T-helper 22 cell (primary cell): ENCODE measurements around the gene GFY.

Experiments used
- DNase-seq: peaks from one replicate; pipeline ENCODE4 v3.0.0-alpha.2; 2020; ENCODE audit warnings: low read depth

GFY gene

DNA sequence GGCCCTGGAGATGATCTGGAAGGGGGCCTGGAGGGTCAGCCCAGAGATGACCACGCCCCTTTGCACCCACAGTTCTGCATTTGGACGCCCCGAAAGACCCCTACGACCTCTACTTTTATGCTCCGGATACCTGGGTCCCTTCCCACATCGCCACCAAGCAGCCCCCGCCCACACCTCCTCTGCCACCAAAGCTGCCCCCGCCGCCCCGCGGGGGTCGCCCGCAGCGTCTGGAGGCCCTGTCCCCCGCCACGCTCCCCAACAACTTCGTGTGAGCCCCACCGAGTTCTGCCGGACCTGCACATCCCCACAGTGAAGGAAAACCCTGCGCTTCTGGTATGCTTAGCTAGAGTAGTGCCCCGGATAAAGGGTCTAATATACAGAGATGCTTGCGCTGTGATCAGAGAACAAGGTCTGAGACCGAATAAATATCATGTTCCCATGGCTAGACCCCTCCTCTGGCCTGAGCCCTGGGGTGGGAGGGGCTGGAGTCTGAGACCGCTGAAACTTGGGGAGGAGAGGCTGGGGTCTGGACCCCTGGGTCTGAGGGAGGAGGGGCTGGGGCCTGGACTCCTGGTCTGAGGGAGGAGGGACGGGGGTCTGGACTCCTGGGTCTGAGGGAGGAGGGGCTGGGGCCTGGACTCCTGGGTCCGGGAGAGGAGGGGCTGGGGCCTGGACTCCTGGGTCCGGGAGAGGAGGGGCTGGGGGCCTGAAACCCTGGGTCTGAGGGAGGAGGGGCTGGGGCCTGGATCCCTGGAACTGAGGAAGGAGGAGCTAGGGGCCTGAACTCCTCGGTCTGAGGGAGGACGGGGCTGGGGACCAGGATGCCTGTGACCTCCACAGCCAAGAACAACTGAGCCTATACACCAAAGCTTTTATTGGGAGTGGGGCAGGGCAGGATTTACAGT lies 3.6 kb downstream of the GFY start:
- DNase-seq, result no peak

DNA sequence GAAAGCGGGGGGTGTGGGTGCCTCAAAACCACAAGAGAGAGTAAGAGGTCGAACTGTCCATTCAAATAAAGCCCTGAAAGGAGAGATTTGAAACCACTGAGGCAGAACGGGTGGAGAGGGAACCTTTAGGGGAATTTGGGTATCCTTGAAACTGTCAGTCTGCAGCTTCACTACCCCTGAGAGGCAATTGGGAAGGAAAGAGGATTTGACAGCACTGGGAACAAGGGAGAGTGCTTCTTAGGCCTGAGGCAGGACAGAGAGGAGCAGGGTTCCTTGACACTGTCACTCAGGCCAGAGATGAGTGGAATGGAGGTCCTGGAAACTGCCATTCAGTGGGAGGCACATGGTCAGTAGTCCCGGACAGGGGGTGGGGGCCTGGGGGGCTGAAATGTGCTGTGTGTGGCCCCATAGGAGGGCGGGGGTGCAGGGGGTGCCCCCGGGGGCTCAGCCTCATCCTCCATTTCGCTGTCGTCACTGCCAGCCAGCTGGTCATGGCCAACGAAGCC lies 5.0 kb downstream of the GFY start:
- DNase-seq, result no peak

DNA sequence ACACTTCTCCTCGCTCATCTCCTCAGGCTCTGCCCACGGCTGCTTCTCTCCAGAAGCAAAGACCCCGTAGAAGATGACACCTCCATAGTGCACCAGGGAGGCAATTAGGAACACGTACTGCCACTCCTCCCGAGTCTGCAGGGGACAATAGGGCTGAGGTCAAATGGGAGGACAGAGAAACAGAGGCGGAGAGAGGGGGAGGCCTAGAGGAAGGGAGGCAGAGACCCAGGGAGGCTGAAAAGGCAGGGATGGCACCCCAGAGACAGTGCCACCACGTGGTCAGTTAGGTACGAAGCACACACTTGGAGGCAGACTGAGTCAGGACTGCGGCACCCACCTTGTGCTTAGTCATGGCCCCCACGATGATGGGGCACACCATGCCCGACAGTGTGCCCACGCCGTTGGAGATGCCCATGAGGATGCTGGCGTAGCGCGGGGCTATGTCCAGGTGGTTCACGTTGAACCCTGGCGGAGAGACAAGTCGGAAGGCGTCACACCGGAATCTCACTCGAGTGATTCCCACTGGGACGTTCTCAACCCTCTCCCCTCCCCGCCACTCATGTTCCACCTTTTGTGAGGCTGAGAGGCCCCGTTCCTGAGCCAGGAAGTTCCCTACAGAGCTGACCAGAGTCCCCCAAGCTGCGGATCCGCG lies 5.6 kb downstream of the GFY start:
- DNase-seq, result no peak

DNA sequence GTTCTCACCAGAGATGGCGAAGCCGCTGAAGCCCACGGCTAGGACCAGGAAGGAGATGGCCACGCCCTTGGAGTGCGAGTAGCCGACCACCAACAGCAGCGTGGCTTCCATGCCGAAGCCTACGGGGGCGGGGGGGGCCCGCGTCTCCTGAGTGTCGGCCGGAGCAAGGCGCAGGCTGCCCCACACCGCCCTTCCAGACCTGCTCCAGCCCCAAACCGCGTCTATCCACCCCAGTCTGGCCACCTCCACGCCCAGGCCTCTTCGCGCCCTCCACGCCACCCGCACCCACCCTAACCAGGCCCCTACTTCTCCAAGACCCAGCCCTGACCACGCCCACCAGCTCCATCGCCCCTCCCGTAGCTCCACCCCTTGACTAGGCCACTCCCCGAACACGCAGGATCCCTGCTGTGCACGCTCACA lies 6.2 kb downstream of the GFY start:
- DNase-seq, result no peak

DNA sequence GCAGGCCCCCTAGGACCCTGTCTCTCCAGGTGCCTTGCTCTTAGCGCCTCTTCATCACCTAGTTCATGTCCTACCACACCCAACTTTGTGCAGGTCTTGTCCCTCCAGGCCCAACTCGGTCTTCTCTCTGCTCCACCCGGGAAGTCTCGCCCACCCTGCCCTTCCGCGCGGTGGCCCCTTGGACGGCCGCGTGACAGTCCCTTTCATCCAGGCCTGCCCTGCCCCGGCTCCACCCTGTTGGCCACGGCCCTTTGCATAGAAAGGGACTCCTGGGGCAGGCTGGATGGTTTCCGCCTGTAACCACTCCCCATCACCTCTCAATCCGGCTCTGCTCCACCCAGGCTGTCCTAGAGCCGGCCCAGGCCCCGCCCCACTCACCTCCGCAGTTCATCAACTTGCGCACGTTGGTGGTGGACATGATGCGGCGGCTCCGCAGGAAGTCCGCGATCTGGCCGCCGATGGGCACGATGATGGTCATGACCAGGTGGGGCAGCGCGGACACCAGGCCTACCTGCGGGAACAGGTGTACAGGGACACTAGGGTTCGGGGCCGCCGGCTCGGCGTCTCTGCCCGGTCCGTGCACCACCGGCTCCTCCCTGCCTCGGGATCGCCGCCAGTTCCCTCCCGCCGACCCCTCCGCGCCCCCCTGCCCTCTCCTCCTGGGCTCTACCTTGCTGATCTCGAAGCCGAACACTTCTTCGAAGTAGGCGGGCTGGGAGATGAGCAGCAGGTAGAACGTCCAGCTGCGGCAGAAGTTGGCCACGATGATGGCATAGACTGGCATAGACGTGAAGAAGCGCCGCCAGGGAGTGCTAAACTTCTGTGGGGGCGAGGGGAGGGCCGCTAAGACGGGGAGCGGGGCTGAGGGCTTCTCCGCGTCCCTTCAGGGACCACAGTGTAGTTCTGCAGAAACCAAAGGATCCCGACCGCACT lies 7.2 kb downstream of the GFY start:
- no peak for DNase-seq

DNA sequence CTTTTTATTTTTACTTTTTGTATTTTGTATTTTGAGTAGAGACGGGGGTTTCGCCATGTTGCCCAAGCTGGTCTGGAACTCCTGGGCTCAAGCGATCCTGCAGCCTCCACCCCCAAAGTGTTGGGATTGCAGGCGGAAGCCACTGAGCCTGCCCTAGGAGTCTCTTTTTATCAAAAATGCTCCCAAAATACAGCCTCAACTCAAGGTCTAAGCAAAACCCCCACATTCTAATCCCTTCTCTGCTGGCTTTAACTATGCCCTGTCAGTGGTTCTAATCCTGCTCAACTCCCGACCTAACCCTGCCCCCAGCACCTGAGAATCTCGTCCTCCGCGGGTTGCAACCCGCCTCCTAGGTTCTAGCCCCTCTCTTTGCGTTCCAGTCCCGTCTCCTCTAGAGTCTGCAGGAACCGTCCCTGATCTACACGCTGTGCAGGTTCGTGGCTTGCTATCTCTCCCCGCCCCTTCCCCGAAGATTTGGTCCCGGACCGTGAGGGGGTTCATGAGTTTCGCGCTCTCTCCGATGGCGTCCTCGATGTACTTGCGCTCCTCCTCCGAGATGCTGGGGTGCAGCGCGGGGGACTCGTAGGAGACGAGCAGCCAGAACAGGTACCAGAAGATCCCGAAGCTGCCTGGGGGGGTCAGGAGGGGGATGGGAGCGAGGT lies 8.2 kb downstream of the GFY start:
- DNase-seq, result no peak

DNA sequence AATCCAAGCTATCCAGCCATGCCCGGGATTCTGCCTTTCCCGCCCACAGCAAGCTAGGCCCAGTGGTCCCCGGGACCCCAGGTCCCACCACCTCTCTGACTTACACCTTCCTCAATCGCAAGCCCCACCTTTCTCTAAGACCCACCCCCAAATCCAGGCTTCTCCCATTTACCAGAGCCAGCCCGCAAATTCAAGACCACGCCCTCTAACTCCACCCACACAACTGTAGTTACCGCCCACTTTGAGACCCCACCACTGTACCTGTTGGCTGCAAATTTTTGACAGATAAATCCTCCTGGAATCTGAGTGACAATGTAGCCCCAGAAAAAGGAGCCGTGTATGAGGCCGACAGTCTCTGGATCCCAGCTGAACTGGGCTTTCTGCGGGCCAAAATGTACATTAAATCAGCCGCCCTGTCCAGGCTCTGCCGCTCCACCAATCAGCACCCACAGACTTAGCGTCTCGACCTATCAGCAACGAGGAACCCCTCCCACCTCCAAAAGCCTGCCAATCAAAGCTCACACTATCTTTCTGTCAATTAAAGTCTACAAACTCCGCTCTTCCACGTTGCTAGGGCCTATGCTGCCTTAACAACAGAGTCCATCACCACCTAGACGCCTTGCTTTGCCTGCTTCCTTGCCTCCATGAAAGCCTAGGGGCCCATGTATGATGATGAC lies 9.9 kb downstream of the GFY start:
- DNase-seq, result no peak

DNA sequence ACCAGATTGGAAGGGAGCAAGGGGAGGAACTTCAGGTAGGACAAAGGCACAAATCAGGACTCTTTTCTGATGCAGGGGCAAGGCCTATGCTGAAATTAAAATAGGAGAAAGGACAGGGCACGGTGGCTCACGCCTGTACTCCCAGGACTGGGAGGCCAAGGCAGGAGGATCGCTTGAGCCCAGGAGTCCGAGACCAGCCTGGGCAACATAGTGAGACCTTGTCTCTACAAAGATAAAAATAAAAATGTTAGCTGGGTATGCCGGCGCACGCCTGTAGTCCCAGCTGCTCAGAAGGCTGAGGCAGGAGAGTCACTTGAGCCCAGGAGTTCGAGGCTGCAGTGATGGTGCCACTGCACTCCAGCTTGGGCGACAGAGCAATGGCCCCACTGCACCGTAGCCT lies 10.5 kb downstream of the GFY start:
- no peak for DNase-seq

DNA sequence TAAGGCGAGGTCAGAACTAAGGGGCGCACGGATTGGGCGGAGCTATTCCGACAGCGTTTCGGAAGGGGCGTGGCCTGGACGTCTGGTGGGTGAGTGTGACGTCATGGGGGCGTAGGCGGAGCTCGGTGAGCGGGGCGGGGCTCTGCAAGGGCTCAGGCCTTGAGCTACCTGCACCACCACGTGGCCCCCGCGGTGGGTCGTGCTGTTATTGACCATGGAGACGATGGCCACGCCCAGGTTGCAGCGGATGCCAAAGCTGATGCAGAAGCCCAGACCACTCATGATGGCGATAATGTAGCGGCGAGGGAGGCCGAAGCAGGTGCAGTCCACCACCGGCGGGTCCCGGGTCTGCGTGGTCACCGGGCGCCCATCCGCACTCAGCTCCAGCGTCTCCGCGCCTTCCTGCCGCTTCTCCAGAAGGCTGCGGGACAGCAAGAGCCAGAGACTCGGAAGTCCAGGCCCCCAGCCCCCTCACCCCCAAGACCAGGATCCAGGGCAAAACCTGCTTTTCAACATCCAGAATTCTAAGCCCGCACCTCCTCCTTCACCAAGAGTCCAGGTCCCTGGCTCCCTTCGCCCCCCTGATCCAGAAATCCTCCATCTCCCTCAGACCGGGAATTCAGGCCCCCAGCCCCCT lies 11.3 kb downstream of the GFY start:
- DNase-seq, result peak; percentile 31

DNA sequence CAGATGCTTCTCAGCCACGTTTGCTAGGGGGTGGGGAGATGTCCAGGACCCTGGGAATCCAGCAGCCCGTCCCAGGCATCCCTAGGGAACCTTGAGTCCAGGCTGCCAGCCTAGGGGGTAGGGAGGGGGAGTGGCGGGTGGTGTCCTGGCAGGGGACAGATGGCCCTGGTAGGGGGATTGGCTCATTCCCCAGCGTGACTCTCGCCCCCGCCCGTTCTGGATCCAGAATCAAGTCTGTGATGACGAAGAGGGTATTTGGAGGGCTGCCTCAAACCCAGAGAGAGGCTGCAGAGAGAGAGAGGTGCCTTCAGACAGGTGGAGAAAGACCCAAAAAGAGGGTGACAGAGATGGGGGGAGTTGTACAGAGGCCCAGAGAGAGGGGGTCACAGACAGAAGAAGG lies 12.0 kb downstream of the GFY start:
- DNase-seq, result no peak

DNA sequence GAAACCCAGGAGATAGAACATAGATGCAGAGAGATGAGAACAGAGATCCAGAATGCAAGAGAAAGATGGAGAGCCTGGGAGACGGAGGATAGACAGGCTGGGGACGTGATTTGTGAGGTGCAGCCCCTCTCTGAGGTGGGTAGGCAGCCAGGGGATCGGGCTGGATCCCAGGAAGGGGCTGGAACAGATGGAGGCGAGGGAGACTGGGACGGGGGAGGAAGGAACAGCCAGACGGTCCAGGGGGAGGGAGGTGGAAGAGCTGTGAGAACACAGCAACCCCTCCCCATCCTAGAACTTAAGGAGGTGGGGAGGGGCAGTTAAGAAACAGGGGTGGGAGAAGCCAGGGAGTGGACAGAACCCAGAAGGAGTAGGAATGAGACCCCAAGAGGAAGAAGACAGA lies 13.1 kb downstream of the GFY start:
- no peak for DNase-seq

DNA sequence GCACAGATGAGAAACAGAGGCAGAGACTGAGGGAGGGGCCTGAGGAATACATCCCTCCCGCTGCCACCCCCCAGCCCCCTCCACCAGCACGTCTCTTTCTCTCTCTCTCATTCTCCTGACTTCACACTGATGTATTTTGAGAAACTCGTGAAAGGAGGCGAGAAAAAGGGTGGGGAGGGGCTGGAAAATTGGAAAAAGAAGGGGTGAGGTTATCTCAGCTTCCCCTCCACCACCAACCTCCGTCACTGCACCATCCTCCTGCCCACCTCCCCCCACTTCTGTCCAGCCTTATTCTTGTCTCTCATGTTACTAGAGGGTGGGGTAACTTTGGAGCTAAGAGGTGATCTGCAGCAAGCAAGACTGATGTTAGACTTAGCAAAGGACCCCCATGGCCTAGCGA lies 14.6 kb downstream of the GFY start:
- no peak for DNase-seq

DNA sequence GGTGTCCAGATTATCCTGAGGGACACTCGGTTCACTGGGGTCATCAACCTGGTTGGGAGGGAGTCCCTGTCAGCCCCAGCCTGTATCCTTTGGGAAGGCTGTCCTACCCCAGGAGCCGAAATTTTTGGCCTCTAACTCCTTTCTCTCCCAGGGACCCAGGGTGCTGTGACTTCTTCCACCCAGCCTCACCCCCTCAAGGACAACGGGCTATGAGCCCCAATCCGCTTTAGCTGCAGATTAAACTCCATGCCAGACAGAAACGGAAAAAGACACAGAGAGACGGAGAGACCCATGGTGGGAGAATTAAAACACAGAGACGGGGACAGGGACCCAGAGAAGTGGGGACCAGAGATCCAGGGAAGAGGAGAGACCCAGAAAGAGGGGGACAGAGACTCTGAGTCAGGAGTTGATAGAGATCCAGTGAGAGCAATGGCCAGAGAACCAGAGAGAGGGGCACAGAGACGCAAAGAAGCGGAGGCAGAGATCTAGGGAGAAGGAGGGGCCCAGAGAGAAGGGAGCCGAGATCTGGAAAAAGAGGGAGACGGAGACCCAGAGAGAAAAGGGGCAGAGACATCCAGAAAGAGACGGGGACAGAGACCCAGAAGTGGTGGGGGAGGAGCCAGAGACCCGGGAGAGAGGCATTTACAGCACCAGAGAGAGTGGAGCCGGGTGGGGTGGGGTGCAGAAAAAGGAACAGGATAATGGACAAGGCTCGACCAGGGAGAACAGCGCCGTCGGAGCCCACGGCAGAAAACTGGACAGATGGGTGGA lies 15.4 kb downstream of the GFY start:
- no peak for DNase-seq

DNA sequence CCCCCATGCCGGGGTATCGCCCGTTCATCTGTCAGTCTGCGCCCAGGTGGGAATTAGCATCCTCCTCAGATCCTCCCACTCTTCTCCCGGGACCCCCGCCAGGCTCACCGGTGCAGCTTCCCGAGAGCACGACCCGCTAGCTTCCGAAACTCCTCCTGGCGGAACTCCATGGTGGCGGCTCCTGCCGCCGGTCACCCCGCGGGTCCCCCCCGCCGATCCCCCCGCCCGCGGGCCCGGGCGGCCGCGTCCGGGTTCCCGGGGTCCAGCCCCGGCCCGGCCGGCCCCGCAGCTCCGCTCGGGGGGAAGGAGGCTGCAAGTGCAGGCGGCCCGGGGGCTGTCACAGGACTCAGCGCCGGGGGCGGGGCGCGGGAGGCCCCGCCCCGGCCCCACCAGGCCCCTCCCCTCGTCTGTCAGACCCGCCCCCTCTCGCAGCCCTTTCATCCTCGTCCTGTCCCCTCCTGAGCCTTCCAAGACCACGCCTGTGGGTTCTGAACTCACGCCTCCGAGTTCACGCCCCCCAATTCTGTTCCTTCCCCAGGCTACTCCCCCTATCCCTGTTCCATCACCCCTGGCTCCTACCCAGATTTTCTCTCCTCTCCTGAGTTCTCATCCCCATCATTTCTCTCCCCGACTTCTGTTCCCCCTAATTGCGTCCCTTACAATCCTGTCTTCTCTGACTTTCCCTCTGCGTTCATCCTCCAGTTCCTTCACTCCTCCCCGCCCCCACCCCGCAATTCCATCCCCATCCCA lies 16.2 kb downstream of the GFY start, which contains the start of gene SLC17A7:
Gene SLC17A7 (minus strand): TSS at position 318 of the 750 bp plus-strand sequence. CDS start 148 bp downstream, at position 170.
- peak; percentile 30 for DNase-seq

DNA sequence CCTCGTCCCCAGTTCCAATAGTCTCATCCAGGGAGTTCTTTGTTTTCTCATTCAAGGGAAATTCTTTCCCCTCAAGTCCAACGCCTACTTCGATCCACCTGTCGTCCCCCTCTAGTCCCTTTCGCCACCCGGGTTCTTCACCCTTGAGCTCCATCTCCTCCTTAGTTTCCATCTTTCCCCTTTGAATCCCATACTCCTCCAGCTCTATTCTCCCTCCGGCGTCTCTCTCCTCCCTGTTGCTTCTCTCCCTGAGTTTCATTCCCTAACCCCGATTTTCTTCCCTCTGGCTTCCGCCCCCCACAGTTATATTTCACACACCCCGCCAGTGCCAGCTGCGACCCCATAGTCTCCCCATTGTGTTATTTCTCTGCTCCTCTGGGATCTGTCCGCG lies 16.8 kb downstream of the GFY start:
- DNase-seq, result no peak

DNA sequence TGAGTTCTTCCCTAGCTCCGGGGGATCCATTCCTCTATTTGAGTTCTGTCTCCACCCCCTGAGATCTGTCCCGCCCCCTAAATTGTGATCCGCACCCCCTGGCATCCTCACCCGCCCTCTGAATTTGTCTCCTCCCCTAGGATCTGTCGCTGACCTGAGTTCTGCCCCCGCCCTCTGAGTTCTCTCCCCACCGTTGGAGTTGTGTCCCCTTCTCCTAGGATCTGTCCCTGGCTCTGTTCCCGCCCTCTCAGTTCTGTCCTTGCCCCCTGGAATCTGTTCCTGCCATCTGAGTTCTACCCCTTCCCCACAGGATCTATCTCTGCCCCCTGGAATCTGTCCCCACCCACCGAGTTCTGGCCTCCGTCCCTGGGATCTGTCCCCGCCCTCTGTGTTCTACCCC lies 17.2 kb downstream of the GFY start:
- no peak for DNase-seq

DNA sequence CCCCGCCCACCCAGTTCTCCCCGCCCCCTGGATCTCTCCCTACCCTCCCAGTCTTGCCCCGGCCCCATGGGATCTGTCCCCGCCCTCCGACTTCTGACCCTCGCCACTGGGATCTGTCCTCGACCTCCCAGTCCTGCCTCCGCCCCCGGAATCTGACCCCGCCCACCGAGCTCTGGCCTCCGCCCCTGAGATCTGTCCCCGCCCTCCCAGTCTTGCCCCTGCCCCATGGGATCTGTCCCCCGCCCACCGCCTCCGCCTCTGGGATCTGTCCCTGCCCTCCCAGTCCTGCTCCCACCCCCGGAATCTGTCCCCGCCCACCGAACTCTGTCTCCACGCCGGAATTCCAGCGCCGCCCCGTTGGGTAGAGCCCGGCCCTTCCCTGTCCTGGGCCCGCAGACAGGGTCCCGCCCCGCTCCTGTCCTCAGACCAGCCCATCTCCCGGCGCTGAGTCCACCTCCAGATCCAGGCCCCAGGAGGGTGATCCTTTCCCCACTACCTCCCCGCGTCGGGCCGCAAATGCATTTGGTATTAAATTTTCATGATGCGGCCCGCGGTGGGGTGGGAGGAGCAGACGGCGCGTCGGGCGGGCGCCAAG lies 17.7 kb downstream of the GFY start:
- DNase-seq, result peak; percentile 47

DNA sequence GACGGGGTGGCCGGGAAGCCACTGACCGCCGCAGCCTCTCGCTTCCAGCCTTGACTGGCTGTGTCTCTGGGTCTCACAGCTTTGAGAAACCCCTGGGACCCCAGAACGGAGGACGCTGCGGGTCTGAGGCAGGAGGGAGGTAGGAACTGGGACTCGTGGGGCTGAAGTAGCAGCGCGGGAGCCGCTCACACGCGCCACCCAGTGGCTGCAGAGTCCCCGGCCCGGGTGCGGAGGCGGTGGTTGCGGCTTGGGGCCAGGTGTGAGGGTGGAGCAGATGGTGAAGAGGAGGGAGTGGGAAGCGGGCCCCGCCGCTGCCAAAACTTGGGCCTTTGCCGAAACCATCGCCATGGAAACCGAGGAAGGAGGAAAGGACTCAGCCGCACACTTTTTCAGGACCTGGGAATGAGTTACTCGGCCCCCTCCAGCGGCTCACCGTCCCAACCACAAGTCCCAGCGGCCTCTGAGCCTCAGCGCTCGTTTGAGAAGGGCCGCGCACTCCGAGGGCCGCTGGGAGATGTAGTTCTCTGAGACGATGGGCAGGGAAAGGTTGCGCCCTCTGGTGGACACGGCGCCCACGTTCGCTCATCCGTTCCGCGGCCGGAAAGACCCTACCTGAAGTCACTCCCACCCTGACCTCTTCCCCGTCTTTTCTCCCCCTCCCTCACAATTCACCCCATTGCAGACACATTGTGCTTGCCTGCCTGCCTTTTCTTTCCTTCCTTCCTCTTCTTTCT lies 18.3 kb downstream of the GFY start:
- peak; percentile 84 for DNase-seq
